22Rv1 (cell line): ENCODE results near the gene CACNA2D4.

Experiments
- H3K27ac ChIP-seq: fragments of 450-650 bp; 2 replicates; pipeline ENCODE4 v1.5.1; 2017
- CTCF ChIP-seq: fragments of 450-650 bp; IDR thresholded peaks from 2 replicates; pipeline ENCODE4 v1.5.1; 2017; ENCODE audit warnings: mild to moderate bottlenecking
- ZFX ChIP-seq: fragments of 450-650 bp; IDR thresholded peaks from 2 replicates; pipeline ENCODE4 v1.6.1; 2017; ENCODE audit warnings: antibody characterized with exemption, borderline replicate concordance

The CACNA2D4 gene

DNA sequence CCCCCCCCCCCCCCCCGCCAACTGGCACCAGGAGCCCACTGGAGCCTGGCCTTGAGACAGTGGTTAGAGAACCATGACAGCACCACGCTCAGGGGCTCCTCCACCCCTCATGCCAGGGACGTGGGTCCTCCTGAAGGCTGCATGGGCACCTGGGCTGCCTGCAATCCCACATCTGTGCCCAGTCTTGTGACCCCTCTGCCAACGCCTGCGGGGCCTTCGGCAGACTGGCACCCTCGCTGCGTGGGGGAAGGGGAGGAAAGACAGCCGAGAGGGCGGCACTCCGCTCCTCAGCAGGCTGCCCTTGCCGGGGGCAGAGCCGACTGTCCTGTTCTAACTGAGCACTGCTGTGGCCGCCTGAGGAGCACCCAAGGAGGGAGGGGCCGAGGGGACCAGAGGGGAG is 92.1 kb downstream of the CACNA2D4 start:
- no peak for TF ChIP-seq CTCF
- no peak for TF ChIP-seq ZFX
- no peak overlapping the region for H3K27ac ChIP-seq

DNA sequence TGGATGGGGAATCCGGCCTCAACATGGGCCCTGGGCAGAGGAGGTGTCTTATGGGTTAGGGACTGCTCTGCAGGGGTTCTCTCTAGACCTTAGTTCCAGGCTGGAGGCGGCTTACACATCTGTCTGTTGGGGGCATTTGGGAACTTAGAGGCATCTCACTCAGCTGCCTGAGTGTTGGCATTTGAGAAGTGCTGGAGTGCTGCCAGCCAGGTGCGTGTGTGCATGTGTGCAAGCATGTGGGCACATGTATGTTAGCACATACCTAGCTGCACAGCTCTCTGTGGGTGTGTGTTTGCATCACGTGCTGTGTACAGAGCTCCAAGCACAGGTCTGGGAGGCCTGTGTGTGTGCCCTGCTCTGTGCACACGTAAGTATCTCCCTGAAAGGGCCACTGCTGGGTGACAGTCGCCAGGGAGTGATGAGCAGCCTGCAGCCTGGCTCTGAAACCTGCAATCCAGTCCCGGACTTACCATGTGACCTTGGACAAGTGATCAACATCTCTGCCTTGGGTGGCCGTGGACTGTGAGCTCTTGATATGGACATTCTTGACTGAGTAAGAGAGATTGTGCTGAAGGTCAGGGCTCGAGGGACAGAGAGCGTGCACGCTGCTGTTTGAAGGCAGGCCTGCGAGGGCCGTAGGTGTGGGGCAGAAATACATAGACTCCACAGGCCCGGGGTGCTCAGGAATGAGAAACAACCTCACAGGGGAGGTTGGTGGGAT is 92.9 kb downstream of the CACNA2D4 start:
- TF ChIP-seq CTCF (no peak), ZFX (no peak)
- no peak overlapping the region for H3K27ac ChIP-seq

DNA sequence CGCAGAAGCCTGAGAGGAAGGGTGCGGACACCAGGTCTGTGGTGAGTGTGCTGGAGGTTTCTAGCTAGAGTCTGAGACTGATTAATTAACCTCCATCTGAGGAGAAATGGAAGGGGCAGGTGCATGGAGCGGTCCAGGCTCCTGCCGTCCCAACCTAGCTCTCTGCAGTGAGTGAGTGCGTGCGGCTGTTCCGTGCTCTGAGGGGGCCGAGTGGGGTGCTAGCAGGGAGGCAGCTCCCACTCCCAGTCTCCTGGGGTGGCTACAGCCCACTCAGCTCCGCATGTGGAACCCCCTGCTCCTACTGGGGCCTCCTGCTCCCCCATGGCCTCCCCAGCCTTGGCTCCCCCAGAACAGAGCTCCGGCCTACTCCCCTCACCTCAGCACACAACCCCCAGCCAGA is 95.2 kb downstream of the CACNA2D4 start:
- H3K27ac ChIP-seq, result no peak overlapping the region
- TF ChIP-seq ZFX (no peak), CTCF (no peak)

GRCh38 chr12:1822699-1823098 is 95.8 kb downstream of the CACNA2D4 start:
- TF ChIP-seq ZFX (no peak), CTCF (no peak)
- H3K27ac ChIP-seq, result no peak overlapping the region

- no peak overlapping the region for H3K27ac ChIP-seq
- TF ChIP-seq CTCF, result no peak
- TF ChIP-seq ZFX, result no peak
These were observed 96.6 kb downstream of the CACNA2D4 start for GRCh38 chr12:1821805-1822204.

- no peak overlapping the region for H3K27ac ChIP-seq
- TF ChIP-seq CTCF, result no peak
These were observed 97.6 kb downstream of the CACNA2D4 start for GRCh38 chr12:1820896-1821291.

DNA sequence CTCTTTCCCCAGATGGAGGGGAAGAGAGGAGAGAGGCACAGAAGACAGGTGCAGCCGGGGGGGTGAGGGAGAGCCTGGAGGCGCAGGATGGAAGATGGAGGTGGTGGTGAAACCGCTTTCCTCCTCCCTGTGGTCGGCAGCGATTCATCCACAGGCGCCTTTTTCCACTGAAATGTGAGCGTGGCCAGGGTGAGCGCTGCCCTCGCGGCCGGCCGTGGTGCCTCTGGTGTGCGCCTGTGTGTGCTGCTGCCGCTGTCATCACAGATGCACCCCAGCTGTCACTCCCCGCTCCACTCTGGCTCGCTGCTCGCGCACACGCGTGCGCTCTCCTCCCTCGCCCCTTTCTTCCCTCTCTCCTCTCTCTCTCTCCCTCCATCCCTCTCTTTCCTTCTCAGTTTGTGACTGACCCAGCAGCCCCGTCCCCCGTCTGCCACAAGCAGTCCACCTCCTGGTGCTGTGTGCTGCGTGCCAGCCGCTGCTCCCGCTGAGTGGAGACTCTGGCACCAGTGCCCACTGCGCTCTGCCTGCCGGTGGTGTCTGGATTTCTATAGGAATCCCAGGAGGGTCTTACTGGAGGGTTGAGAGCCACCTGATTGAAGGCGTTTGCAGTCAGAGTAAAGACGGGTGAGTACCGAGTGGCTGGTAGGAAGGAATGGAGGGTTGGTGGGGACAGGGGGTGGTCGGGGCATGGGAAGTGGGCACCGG is 98.1 kb downstream of the CACNA2D4 start, which contains the start of gene LRTM2:
Gene LRTM2 (plus strand): TSS at position 375 of the 705 bp plus-strand sequence. CDS start 7,584 bp downstream, outside the sequence.
- H3K27ac ChIP-seq, result no peak within 1 kb of the TSS
- TF ChIP-seq ZFX, result no peak
- TF ChIP-seq CTCF, result no peak
